ENCODE measurements around the gene GDF11.

Gene GDF11

DNA sequence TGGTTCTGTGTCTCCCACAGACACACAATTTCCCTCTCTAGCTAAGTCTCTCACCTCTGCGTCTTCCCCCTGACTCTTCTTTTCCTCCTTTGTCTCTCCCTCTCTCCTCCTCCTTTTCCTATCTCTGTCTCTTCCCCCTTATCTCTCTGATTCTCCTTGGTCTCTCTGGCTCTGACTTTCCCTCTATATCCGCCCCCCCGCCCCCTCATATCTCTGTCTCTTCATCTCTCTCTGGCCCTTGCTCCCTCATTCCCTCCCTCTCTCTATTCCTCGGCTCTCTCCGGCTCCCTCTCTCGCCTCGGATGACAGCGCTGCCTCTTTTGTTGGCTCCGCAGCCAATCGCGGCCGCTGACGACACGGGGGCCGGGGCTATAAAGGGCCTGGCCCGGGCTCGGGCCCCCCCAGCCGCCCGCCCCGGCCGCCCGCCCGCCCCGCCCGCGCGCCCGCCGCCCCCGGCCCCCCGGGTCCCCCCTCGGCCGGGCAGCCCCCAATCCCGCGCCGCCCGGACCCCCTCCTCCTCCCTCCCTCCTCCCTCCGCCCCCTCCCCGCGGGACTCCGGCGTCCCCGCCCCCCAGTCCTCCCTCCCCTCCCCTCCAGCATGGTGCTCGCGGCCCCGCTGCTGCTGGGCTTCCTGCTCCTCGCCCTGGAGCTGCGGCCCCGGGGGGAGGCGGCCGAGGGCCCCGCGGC is at the start of gene GDF11:
TSS of gene GDF11 (plus strand) at position 404 of the 687 bp plus-strand sequence. CDS start at position 599, 195 bp downstream.
- peak; percentile 48 to 66 for DNase-seq (ENCODE audit: low read depth in 2 of 2)

DNA sequence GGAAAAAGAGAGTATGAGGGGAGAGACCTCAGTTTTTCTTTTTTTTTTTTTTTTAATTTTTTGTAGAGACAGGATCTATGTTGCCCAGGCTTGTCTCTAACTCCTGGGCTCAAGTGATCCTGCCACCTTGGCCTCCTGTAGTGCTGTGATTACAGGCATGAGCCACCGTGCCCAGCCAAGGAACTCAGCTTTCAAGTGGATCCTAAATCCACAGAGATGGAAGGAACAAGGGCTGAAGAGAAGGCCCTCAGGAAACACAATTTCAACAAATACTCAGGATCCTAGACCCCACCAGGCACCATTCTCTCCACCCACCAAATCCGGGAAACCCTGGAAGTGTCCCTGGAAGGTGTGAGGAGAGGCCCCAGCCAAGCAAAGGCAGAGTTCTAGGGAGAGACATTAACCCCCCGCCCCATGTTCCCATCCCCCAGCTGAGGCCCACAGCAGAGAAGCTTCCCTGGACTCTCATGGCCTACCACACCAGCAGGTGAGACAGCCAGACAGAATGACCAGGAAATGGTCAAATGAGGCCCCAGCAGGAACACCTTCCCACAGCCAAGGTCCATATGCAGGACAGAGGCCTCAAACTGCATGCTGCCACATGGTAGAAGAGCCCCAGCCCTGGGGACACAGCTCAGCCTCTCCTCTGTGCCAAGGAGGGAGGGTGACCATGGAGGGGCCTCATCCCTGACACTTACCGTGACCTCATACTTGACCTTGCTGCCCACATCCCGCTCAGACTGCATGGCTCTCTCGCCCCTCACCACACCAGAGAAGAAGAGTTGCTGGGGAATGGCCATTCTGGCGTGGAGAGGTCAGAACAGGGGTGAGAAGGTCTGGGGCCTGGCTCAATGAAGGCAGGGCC is 49.4 kb upstream of the GDF11 start:
- no peak for DNase-seq (ENCODE audit: low read depth in 2 of 2)

DNA sequence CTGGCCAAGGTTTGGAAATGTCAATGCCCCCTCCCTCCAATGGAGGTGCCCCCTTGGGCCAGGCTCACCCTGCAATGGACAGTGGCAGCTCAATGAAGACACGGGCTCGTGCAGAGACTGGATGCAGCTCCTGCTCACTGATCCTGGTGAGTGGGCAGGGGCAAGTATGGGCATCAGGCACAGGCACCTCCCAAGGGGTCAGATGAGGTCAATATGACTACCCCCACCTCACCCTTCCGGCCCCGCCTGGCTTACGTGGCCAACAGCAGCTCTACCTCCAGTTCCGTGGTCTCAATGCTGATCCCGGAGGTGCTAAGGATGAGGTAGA is 48.8 kb upstream of the GDF11 start:
- DNase-seq (ENCODE audit: low read depth in 2 of 2): no peak

DNA sequence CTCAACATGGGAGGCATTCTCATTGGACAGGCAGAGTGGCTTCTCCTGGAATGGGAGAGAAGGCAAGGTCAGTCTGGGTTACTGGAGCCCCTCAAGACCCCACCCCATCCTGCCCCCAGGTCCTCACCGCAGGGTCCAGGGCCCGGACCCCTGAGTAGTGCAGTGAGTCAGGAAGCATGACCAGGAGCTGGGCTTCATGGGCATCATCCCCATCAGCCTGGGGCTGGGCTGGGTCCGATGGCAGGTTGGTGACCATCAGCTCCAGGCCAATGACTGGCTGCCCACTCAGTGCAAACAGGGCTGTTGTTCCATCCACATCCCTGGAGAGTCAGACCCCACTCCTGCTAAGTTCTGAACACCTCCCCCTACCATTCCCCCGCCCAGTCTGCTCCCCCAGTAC is 48.3 kb upstream of the GDF11 start:
- DNase-seq (ENCODE audit: low read depth in 2 of 2): no peak

DNA sequence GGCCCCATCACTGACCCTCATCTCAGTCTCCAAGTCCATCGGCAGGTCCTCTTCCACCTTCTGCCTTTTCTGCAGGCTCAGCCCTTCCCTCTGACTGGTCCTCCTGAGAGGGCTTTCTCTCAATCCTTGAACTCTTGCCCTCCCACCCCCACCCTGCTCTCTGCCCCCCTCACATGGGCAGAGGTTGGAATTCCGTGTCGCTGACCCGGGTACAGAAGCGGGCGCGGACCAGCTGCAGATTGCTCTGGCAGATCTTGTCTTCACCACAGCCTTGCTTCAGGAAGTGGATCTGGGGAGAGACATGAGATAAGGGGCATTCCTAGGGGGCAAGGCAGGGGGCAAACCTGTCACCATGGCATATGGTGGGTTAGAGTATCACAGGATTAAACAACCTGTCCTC is 47.6 kb upstream of the GDF11 start:
- DNase-seq (ENCODE audit: low read depth in 2 of 2): no peak

DNA sequence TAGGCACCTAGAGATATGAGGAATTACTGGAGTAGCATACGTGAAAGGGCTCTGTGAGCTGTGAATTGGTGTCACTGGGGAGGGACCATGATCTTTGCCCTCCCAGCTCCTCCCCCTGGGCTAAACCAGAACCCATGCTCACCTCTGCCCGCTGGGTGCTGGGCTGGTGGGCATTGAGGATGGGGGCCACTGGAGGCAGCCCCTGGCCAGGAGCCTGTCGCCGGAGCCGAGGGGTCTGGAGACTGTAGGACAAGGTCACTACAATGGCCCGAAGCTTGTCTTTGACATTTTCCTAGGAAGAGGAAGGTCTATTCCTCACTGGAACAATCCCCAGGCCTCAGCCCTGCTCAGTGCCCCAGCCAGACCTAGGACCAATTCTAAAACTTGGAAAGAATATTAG is 46.8 kb upstream of the GDF11 start:
- DNase-seq (ENCODE audit: low read depth in 2 of 2): no peak

DNA sequence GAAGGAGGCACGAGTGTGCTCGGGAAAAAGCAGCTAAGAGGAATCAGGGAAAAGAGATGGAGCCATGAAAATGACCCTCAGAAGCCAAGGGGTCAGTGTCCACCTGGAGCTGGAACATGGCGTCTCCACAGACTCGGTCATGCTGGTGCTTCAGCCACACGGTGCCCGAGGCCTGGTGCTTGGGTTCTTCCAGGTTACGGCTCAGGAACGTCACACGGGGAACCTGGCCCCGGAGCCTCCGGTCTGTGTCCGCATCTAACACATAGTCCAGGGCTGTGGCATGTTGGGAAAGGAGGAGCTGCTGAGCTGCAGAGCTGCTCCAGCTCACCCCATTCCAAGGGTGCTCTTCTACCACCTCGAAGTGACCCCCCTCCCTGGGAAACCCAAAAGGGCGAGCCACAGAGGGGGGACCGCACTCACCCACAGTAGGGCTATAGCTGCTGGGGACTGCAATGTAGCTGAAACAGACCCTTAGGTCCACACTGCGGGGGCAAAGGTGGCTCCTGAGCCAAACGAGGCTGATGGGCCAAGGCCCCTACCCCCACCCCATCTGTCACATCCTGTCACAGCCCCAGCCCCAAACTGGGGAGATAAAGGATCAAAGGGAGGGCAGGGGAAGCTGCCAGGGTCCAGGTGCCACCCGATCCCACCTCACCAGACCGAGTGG is 46.0 kb upstream of the GDF11 start:
- DNase-seq (ENCODE audit: low read depth in 2 of 2): no peak

DNA sequence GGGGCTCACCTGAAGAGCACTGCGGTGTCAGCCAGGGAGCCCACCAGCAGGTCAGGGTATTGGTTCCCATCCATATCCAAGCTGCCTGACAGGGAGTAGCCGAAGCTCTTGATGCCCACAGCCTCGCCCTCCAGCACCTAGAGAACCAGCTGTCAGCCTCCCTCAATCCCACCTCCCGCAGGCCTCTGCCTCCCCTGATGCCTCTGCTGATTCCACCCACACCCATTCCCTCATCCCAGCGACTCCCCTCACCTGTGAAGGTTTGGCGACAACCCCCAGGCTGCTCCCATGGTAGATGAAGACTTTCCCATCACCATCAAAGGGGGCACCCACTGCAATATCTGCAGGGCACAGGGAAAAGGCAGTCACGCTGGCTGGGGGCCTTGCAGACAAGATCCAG is 45.2 kb upstream of the GDF11 start:
- DNase-seq (ENCODE audit: low read depth in 2 of 2): no peak

DNA sequence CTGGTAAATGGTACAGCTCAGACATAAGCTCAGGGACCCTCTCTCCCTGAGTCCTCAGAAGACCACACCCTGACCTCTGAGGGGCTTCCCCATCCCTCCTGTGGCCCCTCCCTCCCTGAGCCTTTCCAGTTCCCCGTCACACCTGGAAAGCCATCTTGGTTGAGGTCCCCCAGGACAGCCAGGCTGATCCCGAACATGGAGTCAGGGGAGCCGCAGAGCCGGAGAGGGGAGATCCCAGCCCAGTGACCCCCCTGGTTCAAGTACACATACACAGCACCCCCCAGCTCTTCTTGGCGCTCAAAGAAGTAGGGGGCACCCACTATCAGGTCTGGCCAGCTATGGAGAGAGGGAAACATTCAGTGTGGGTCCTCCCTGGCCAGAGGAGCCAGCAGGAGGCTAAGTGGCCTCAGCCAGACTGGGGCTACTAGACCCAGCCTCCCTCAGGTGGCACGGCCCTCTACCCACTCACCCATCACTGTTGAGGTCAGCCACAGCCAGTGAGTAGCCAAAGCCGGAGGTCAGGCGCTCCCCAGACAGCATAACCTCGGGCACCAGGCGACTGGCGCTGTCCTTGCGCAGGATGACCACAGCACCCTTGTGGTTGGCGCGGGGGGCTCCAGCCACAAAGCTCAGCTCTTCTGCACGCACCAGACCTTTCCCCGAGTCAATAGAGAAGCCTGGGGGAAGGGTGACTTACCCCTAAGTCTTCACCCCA is 44.5 kb upstream of the GDF11 start:
- no peak for DNase-seq (ENCODE audit: low read depth in 2 of 2)

DNA sequence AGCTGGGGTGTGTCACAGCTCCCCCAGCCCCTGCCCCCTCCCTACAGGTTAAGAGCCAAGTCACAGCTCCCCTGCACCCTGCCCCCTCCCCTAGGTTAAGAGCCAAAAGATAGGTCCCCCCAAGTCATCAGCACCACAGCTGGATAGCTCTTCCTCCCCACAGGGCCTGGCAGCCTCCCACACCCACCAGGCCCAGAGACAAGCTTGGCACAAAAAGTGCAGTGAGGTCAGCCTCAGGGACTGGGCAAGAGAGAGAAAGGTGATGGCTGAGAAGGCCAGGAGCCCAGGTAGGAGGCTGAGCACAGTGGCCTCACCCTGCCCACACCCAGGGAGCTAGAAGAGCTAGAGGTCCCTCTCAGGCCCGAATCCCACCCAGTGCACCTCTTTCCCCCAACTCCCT is 44.0 kb upstream of the GDF11 start:
- DNase-seq (ENCODE audit: low read depth in 2 of 2): no peak

DNA sequence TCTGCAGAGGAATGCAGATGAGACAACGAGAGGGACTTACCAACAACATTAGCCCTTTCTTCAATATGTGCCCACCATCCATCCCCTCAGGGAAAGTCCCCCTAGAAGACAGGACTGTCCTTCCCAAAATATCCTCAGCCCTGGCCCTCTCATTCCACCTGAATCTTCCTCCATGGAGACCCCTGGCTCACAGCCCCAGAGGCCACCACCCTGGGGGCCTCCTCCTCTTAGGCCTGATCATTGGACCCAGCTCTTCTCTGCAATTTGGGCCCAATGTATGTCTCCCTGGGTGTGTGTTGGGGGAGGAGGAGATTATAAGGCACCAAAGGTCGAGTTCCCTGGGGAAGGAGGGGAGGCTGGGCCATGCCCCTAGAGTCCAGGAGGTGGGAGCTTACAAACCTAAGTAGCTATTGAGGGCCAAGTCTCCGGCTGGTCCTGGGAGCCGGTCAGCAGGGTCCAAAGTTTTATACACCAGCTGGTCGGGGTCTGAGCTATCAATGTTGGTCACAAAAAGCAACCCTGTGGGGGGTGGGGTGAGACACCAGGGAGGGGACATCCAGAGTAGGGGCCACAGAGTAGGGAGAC is 43.4 kb upstream of the GDF11 start:
- DNase-seq (ENCODE audit: low read depth in 2 of 2): no peak

DNA sequence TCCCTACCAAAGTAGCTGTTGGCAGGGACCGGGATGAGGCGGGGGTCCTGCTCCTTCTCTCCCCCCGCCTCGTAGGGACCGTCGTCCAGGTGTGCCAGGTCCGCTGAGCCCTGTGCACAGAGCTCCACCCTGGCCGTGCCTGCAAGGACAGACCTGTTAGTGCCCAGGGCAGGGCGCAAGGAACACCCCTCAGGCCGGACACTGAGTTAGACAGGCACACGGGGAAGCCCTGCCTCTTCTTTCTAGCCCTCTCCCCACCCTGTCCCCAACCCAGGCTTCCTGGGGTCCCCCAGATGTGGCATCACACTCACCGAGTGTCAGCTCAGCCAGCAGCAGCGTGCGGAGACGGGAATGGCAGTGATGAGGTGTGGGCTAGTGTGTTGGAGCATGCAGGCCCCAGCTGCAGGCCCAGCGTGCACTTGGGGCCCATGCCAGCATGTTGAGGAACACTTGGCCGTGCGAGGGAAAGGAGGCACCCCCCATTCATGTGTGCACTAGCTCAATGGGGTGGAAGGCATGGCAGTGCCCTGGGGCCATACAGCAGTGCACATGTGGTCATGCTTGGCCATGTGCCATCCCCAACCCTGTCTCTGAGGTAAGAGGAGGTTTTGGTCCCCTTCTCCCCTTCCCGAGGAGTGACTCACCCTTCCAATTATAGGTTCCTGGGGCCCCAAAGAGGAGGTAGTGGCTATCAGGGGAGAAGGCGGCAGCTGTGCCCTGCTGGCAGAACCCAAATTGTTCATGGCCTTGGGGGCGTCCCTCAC is 42.5 kb upstream of the GDF11 start:
- no peak for DNase-seq (ENCODE audit: low read depth in 2 of 2)

DNA sequence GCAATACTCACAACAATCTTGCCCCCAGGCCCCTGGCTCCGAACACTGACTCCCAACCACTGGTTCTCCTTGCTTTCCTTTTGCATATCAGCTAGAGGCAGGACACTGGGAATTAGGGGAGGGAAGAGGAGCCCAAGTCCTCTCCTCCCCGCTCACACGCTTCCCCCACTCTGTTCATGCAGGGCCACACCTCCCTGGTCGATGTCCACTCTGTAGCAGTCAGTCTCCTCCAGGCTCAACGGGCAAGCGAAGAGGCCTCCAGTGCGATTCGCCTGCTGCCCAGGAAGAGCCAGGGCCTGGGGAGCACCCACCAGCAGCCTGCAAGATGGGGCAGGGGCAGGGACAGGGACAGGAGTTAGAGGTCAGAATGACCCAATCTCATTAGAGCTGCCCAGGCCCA is 40.1 kb upstream of the GDF11 start:
- DNase-seq (ENCODE audit: low read depth in 2 of 2): no peak

DNA sequence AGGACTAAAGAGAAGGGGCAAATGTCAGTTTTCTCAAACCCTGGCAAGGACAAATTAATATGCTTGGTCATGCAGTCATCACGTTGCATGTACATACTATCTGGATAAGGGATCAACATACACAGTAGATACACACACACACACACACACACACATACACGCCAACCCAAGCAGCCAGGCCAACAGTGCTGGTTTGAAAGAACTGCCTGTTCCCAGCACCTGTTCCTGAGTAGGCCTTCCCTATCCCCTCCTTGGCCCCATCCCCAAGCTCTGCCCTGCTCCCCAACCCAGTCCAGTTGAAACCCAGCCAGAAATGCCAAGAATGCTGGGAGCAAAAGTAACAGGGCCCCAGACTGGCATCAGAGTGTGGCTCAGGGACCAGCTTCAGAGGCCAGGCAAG is 39.6 kb upstream of the GDF11 start:
- DNase-seq (ENCODE audit: low read depth in 2 of 2): no peak

DNA sequence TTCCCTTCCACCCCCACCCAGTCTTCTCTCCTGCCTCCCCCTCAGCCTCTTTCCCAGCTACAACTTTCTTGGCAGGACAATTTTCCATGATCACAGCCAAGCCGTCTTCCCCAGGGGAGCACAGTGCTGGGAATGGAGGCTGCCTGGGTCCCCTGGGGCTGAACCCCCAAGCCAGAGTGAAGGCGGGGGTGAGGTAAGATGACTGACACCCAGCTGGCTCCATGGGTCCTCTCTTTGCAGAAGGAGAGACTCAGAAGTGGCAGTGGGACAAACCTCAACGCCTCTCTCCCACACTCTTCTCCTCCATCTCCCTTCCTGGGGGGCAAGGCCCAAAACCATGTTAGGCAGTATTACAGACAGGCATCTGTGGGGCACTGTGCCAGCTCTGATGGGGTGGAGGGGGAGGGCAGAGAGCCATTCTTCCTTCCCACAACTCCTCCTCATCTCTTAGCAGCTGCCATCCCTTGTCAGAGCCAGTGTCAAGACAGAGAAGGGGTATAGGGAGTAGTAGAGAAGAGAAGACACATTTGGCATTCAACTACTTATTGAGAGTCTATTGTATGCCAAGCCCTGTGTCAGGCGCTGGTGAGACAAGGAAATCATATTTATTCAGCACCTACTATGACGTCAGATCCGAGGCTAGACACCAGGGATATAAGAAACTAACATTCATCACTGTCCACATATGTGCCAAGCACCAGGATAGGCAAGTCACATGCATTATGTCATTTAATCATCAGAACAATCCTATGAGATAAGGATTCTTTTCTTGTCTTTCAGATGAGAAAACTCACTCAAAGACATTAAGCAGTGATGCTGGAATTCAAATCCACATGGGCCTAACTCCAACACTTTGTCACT is 38.8 kb upstream of the GDF11 start:
- DNase-seq (ENCODE audit: low read depth in 2 of 2): no peak

DNA sequence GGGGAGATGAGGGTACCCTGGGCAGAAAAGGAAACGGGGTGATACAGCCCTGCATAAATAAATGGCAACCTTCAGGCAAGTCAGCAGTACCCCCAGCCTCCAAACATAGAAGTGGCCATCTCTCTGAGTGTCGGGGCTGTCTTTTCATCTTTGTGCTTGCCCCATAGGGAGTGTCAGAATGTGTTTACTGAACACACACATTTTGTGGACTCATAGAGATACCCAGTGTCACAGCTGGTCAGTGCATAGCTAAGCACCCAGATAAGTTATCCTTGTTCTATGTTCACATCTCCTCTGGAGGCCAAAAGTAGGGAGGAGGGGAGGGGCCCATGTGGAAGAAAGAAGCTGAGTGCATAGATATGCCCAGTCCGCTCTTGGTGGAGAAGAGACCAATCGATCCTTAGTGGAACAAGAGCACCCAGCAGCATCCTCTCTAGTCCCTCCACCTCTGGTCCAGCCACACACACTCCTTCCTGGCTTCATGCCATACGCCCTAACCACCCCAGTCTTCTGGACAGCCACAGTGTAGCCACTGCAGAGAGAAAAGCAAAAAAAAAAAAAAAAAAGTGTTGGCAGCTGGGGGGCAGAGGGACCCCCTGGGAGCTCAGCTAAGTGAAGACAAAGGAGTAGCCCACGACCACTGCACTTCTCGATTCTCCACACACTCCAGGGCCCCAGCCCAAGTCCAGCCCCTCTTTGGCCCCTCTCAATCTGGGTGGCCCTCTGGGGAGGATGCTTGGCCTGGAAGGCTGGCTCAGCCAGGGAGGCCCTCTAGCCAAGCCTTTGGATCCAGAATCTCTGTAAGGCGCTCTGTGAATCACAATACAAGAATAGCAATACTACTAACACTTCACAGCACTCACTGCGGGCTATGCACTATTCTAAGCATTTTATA is 37.9 kb upstream of the GDF11 start:
- DNase-seq (ENCODE audit: low read depth in 2 of 2): no peak

DNA sequence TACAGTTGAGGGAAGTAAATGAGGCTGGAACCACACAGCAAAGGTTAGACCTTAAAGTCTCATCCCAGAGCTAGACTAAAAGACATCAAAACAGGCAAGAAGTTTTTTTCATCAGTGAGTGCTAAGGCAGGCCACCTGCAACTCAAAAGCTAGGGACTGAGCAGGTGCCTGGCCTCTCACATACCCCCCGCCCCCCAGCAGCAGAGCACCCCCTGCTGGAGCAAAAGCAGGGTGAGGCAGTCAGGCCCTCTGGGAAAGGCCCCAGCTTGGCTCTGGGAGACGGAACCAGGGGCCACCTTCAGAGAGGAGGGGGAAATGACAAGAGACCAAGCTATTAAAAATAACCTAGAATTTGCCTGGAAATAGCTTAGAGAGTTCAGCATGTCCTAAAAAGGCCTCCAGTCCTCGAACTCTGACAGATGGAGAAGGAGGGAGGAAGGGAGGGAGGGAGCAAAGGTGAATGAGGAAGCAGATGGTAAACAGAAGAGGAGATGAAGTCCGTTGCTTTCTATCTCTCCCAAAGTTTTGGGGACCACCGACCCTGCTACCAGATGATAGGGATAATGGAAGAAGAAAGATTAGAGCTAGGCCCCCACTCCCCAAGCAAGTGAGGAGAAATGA is 37.0 kb upstream of the GDF11 start:
- no peak for DNase-seq (ENCODE audit: low read depth in 2 of 2)

DNA sequence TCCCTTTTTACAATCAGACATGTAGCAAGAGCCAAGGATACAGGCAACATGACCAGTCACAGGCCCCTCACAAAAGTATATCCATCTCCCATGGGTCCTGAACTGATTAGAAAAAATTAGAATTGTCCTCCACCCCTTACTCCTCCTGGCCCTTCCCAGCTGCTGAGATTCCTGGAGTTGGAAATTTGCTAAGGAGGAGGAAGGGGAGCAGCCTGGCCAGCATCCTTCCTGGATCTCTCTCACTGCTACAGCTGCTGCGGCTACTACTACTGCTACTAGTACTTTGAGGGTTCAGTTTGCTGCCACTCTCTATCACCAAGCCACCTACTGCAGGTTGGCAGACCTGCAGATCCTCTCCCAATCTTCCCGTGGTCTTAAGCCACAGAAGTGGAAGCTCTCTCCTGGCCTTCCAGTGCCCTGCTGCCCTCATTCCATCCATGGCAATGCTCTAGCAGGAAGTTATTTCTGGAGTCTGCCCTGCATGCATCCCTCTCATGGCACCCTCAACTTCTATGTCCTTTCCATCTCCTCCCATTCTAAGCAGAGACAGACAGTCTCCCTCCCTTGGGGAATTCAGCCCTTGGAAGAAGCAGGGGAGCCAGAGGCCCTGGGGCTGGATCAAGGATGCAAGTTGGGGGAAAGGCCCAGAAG is 36.2 kb upstream of the GDF11 start:
- DNase-seq (ENCODE audit: low read depth in 2 of 2): no peak
